Uterus (tissue), 2 donors: ENCODE measurements around the gene C11orf24.

Source experiments
- CTCF ChIP-seq, 4 experiments: fragments of 200-600 bp in 2 of 4; fragments of 450-650 bp in 2 of 4; sonication (generic) in 2 of 4; IDR thresholded peaks; one replicate each; pipeline ENCODE4 v1.5.1; 2016 to 2019; ENCODE audit warnings: antibody characterized with exemption in 4 of 4, mild to moderate bottlenecking in 2 of 4, moderate library complexity in 1 of 4
- POLR2A ChIP-seq, 2 donors: fragments of 450-650 bp; IDR thresholded peaks; one replicate each; pipeline ENCODE4 v1.6.1; 2016; ENCODE audit warnings: antibody characterized with exemption in 2 of 2, mild to moderate bottlenecking in 1 of 2, moderate library complexity in 1 of 2

DNA sequence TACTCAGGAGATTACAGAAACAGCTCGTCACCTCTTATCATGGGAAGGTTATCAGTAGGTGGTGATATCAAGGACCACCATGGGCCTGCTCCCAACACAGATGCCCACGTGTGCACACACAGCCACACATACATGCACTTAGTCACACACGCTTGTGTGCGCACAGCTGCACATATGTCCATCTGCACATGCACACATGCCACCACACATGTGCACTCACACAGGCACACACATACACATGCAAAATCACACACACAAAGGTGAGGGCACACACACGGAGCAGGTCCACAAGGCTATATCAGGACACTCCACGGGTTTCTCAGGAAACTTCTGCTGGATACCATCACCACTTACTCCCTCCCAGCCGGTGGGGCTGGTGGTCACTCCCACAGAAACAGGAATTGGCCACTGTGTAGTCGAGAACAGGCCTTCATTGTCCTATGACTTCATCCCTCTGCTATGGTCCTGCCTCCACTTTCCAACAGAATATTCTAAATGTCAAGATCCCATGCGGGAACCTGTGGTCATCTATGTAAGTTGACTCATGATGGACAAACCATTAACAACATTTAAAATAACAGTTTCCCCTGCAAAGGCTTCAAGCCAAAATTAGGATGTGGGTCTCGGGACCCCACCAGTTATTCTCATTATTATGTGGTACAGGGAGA, 2.2 kb downstream of the C11orf24 start:
- no peak for TF ChIP-seq POLR2A (IDR thresholded peaks at IDR 0.05)
- no peak for TF ChIP-seq CTCF (IDR thresholded peaks at IDR 0.05)
